IPS-11a (cell line): ENCODE data around the gene HDAC10.

ENCODE experiments used
- H3K4me3 ChIP-seq: one replicate; pipeline ENCODE4 v1.5.1; 2013; ENCODE audit warnings: low read depth, low read length, control low read depth

HDAC10 gene

DNA sequence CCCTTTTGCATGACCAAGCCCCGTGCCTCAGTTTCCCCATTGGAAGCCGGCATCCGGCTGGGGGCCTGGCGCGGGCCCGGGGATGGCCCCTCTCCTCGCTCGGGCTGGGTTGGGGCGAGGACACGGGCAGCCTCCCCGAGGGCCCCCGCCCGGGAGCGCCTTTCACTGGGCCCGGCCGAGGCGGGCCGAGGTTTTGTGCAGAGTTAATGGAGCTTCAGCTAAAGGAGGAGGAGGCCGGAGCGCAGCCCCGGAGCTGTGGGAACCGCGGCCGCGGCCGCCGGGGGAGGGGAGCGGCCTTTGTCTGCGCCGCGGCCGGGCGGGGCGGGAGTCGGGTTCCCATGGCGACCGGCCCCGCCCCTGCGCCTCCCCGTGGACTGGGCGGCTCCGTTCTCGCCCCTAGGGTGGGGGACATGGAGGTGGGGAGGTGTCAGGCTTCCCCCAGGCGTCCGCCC is 20.5 kb upstream of the HDAC10 start:
- H3K4me3 ChIP-seq: no peak overlapping the region

DNA sequence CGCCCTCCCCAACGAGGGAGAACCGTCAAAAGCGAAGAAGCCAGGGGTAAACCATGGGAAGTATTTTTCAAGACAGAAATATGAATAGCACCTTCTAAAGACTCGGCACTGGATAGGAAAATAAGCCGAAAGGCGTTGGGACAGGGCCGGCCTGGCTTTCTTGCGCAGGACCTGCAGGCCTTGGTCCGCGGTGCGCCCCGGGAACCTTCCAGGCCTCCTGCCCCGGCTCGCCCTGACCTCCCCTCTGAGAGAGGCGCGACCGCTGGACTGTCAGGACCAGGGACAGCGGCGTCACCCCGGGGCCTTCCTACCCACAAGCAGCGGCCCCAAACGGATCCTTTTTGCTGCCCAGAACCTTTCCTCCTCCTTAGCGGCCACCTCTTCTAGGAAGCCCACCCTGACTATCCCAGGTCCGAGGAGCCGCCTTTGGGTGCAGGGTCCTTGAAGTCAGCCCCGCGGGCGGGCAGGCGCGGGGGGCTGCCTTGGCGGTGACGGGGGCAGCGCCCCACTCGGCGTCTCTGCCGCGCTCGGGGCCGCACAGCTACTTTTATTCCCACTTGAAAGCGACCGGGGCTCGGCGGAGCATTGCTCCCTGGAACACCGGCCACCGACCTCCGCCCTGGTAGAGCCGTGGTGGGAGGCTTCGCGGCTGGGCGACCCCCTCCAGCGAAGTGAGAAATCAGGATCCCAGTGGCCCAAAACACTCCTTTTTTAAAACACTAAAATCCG is 19.8 kb upstream of the HDAC10 start:
- H3K4me3 ChIP-seq: peak overlapping the region; percentile 24

DNA sequence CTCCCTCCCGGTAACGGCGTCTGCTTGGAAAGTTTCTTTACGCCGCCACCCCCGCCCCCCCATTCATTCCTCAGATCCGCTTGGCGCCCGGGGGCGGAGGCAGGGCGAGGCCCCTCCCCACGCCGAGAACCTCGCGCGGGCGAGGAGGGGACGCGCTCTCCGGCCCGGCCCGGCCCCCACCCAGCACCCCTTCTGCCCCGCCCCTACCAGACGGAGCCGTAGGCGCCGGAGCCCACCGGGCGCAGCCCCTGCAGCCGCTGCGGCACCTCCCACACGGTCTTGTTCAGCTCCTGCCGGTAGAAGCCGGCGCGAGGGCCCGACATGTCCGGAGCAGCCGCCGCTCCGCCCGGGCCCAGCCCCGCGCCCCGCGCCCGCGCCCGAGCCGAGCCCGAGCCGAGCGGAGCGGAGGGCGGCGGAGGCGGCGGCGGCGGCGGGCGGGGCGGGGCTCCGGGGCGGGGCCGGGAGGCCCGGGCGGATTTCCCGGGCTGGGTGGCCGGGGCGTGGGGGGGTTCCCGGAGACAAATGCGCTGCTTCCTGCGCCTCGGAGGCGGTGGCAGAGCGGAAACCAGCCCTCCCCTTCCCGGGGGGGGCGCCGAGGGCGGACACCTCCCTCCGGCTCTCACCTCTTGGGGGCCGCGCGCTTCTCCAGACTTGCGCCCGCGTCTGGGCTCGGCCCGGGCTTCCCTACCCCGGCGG is 19.1 kb upstream of the HDAC10 start, which contains the start of gene MAPK11:
MAPK11 (minus strand) TSS at position 411 of the 696 bp plus-strand sequence; CDS start at position 323, 88 bp downstream.
- H3K4me3 ChIP-seq: peak within 1 kb of the TSS; percentile 24

DNA sequence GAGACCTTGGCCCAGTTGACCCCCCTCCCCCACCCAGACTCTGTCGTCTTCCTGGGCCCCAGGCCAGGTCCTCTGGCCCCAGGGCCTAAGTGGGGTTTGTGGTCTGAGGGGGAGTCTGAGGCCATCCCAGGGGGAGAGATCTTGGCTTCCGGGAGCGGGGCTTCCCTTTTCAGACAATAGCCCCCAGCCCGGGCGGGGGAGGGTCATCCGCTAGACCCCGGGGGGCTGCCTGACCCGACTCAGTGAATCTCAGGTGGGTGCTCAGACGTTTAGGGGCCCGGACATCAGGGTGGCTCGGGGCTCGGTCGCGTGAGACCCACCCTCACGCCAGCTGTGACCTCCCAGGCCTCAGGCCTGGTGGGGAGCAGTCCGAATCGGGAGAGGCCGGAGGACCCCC is 18.5 kb upstream of the HDAC10 start:
- H3K4me3 ChIP-seq: no peak overlapping the region

DNA sequence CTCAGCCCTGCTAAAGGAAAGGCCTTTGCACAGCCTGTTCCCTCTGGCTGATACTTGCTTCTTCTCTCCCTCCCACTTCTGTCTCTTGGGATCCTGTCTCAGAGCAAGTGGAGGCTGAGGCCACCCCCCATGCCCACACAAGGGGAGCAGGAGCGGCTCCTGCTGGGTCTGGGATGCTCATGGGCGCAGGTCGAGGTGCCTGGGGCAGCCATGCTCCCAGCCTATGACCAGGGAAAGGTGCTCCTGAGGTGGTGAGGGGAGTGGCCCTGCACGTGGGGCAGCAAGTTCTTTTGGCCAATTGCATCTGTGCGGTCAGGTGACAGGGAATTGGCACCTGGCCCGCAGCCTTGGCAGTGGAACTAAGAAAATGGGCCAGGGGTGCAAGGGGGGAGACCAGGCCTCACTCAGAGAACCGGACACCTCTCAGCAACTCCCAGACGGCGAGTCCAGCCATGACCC is 17.6 kb upstream of the HDAC10 start:
- H3K4me3 ChIP-seq: no peak overlapping the region

DNA sequence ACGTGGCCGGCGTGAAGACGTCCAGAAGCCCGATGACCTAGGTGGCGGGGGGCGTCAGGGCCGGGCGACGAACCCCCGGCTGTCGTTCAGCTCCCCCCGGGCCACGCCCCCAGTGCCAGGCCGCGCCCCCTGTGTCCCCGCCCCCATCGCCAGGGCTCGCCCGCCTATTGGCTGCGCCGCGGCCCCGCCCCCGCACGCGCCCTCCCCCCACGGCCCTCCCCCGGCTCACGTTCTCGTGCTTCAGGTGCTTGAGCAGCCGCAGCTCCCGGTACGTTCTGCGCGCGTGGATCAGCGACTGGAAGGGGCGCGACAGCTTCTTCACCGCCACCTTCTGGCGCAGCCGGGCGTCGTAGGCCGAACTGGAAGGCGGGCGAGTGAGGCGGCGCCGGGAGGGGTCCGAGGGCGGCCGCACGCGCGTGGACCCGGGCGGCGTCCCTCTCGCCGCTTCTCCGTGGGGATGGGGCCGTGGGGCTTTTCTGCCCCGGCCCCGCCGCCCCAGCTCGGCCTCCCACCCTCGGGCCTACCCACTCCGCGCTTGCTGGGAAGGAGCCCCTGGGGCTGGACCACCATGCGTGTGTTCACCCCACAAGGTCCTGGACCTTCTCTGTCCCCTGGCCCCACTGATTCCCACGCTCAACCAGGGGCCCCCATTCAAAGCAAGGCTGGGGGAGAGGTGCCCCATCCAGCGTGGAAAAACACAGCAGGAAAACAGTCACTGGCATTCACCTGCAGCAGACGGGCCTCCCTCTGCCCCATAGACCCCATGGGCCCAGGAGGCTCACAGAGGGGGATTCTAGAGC is 16.7 kb upstream of the HDAC10 start:
- H3K4me3 ChIP-seq: no peak overlapping the region

DNA sequence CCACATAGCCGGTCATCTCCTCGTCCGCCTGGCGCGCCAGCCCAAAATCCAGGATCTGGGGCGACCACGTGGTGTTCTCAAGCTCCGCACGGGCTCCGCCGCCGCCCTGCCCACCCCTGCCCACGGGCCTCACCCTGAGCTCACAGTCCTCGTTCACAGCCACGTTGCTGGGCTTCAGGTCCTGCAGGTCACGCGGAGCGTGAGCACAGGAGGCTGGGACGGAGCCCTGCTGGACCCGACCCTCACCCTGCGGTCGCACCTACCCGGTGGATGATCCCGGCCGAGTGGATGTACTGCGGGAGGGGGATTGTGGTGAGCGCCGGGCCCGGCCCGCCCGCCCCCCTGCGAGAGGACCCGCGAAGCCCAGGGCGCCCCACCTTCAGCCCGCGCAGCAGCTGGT is 15.9 kb upstream of the HDAC10 start:
- no peak overlapping the region for H3K4me3 ChIP-seq

DNA sequence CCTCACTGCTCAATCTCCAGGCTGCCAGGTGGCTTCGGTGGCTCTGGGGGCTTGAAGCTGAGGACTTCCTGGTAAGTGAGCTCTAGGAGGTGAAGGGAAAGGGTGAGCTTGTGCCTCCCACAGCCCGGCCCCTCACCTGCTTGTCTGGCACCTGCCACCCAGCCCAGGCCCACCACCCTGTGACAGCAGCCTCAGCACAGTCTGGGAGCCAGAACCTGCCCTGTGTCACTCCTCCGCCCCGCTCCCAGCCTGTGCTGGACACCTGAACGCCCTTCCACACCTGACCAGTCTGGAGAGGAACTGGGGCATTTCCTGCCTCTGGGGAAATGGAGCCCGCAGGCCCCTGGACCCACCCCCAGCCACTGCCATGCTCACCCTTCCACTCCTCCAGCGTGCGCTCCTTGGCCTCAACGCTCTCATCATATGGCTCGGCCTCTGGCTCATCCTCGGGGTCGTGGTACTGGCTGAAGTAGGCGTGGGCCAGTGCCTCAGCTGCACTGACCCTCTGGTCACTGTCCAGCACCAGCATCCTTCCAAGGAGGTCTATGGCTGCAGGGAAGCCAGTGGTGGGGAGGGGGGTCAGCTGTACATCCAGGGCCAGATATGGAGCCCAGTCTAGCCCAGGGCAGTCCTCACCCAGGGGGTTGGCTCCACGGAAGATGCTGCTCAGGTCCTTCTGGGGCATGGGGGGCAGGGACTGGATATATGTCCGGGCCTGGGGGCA is 14.0 kb upstream of the HDAC10 start:
- no peak overlapping the region for H3K4me3 ChIP-seq

DNA sequence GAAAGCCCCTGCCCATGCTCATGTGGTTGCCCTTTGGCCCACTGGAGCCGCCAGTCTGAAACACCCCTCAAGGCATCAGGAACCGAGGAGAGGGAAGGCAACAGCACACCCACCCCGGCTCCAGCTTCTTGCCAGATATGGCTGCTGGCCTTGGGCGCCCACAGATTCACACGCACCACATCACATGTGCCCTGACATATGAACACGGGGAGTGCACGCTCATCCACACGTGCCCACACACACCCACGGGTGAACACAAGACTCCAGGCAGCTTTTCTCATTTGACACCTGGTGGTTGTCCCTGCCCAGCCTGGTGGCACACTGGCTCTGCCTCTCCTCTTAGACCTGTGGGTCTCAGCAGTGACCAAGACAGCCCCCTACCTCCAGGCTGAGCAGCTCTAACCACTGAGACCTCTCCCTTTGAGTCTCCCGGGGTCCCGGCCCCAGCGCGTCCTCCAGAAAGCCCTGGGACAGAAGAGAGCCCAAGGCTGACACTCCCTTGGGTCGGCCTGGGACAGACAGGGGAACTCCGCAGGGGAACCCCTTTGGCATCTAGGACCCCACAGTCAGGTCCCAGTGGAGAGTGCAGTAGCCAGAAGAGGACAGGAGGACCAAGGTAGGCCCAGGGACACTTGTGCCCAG is 13.2 kb upstream of the HDAC10 start:
- H3K4me3 ChIP-seq: no peak overlapping the region

DNA sequence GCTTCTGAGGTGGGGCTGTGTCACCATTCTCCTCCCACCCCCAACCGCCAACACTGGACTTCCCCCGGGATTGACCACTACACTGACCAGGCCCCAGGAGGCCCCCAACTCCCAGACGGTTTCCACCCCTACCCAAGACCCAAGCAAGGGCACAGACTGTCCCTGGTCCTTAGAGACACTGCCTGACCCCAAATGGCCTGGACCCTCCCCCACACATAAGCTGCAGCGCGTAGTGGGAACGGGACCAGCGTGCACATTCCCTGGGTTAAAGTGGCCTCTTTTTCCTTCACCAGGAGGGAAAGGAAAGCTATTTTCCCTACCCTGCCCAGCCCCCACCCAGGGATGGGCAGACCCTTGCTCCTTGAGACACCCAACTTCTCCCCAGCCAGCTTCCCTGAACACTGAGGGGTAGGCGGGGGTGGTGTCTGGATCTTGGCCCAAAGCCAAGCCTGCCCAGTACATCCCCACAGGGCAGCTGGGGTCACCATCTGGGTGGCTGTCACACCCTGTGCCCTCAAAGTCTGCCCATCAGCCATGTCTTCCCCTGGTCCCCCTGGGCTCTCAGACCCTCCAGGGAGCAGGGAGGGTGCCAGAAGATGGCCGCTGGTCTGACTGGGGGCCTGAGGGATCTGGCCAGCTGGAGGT is 12.0 kb upstream of the HDAC10 start:
- H3K4me3 ChIP-seq: no peak overlapping the region

DNA sequence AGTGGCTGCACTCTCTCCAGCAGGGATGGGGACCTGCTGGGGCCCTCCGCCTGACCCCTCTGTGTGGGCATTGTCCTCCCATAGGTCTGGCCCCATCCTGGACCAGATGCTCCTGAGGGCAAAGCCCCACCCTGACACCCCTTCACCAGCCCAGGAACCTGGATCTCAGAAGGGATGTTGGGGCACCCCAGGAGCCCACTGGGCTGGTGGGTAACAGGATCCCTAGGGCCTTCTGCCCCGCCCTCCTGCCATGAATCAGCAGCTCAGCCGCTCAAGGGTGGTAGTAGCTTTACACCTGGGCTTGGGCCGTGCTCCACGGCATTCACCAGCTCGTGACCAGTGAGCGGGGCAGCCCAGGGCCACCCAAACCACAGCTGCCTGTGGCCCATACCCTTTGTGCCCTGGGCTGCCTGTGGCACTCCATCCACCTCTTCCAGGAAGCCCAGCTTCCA is 11.4 kb upstream of the HDAC10 start:
- H3K4me3 ChIP-seq: no peak overlapping the region

DNA sequence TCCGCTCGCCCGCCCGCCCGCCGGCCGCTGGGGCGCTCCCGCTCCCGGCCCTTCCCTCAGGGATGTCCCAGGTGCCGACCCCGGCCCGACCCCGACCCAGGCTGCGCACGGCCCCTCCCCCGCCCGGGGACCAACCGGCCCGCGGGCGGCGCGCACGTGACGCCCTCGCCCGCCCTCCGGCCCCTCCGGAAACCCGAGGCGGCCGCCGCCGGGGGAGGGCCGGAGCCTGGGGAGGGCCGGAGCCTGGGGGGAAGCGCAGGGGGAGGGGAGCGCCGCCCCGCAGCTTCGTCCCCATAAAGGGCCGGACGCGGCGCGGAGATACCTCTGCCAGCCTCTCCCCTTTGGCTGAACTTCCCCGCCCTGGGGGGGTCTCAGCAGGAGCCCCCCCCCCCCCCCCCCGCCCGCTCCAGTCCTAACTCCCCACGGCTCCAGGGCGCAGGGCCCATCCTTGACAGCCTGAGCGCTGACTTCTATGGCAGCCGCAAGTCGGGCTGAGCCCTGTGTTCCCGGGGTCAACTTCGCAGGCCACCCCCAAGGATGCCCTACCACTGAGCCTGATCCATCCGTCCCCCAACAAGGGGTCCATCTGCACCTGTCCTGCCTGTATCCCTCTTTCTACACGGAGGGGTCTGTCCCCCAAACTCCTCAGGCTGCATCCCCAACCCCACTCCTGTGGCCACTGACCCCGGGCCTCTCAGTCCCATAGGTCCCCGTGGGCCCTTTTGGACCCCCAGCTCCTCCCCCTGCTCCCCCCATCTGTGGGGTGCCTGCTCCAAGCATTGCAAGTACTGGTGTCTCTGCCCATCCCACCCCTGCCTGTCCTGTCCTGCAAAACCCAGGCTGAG is 10.8 kb upstream of the HDAC10 start, which contains the start of gene MAPK12:
MAPK12 (minus strand) TSS at position 69 of the 845 bp plus-strand sequence. CDS start 174 bp downstream, outside the sequence.
- H3K4me3 ChIP-seq: peak within 1 kb of the TSS; percentile 61

DNA sequence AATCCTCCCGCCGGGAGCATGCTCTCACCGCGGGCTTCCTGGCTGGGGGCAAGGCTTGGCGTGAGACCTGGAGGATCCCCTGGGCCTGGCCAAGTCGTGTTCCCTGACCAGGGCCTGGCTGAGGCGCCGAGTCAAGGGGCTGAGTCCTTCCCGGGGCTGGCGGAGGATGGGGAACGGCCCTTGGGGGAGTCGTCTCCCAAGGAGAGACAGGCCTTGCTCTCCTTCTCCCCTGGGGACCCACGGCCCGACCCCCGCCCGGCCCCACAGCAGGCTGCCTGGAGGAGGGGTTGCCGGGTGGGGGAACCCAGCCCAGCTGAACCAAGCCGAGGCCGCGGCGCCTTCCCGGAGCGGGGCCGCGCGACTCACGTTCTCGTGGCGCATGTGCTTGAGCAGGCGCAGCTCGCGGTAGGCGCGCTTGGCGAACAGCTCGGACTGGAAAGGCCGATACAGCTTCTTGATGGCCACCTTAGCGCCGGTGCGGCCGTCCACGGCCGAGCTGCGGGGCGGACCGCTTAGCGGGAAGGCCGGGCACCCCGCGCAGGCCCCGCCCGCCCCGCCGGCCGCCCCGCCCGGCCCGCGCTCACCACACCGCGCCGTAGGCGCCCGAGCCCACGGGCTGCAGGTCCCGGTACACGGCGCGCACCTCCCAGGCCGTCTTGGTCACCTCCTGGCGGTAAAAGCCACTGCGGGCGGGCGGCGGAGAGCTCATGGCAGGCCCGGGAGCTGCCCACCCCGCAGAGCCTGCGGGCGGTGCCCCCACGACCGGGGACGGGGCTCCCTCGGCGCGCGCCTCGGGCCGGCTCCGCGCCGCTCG is 9.9 kb upstream of the HDAC10 start:
- peak overlapping the region; percentile 61 for H3K4me3 ChIP-seq

DNA sequence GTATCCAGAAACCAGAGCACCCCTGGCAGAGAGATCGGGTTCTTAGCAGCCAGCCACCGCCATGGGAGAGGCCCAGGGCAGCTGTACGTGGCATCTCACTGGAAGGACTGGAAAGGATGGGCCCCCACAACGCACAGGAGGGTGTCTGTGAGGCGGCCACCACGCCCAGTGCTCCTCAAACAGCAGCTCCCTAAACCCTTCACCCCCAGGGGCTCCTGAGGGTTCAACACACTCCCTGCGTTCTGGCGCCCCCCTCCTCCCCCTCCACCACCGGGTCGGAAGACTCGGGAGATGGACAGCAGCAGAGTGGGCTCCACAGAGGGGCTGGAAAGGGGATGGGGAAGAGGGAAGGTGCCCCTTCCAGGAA is 9.4 kb upstream of the HDAC10 start:
- H3K4me3 ChIP-seq: peak overlapping the region; percentile 61

DNA sequence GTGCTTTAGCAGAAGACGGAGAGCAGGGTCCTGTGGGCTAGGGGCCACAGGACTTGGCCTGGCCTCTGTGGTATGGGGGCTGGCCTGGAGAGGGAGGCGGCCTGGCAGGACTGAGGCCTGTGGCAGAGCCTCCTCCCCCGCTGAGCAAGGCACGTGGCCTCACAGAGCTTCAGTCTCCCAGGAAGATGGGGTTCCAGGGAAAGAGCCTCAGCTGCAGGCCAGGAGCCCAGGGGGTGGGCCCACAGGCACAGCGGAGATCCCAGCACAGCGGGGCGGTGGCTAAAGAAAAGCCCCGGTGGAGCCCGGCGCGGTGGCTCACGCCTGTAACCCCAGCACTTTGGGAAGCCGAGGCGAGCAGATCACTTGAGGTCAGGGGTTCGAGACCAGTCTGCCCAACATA is 8.2 kb upstream of the HDAC10 start:
- H3K4me3 ChIP-seq: no peak overlapping the region

DNA sequence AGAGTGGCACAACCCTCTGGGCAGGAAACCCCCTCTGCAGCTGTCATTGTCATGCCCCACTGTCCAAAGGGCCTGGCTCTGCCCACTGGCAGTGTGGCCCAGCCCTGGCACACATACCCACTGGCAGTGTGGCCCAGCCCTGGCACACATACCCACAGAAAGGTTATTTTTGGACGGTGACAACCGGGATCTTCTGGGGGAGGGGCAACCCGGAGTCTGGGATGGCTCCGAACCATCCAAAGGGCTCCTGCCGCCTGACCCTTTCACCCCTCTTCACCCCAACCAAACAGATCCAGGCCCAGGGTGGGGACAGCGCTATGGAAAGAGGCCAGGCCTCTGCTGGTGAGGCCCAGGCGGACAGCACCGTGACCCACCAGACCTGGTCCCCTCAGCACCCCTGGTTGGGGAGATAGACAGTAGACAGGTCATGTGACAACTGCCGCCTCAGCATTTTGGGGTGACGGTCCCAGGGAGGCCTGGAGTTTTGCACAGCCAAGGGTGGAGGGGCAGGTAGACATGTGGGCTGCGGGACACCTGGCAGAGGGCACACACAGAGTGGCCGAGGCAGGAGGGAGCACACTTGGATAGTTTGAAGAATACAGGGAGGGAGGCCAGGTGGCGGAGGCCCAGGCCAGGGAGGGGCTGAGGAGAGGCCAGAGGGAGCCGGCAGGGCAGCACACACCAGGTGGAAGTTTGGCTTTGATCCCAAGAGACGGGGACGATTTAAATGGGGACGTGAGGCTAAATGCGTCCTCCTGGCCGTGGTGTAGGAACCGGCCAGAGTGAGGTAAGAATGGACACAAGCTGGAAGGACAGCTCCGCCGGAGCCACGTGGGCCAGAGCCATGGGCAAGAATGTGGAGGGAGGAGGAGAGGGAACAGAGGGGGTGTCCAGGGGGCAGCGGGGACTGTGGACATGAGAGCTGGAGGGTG is 7.6 kb upstream of the HDAC10 start:
- H3K4me3 ChIP-seq: no peak overlapping the region
